Endothelial cell of umbilical vein (primary cell): Measurements from ENCODE around the gene LRRK1. TPM values are rescaled to one million over a fixed set of nuclear protein-coding genes. Genes with fewer than 3 reads are reported as not detected.

ENCODE experiments used
- BruUV-seq: library from RNA; stranded (reverse); fragments of 400-500 nt; replicated peaks from 2 replicates; lab custom pipeline; 2021; lab: Mats Ljungman, UMichigan
- CTCF ChIA-PET: fragments of 300-600, 350-600 bp; sonication (Branson Sonifier 250); formaldehyde crosslinking; loops from one replicate; lab custom pipeline; 2021; ENCODE audit warnings: antibody characterized with exemption, inconsistent platforms; lab: Charles Lee
- POLR2A ChIA-PET: fragments of 300-600, 350-600 bp; sonication (Branson Sonifier 250); formaldehyde crosslinking; loops from one replicate; lab custom pipeline; 2021; ENCODE audit warnings: antibody characterized with exemption, inconsistent platforms; lab: Charles Lee
- DNase-seq: peaks from one replicate; pipeline ENCODE4 v3.0.0-alpha.2; 2011; ENCODE audit warnings: low read depth, low spot score
- FAIRE-seq: peaks from 2 replicates; lab custom pipeline; 2011; peaks lifted over from hg19 to GRCh38; lab: Jason Lieb, UNC
- H2AFZ ChIP-seq: 2 replicates; pipeline ENCODE4 v1.6.0; 2012; ENCODE audit warnings: low read depth, low read length, control low read depth, inconsistent platforms
- H3K27ac ChIP-seq: 2 replicates; pipeline ENCODE4 v1.5.1; 2011; ENCODE audit warnings: low read depth, mild to moderate bottlenecking, control low read depth, low read length, moderate library complexity; ENCODE audit not compliant: insufficient read depth
- H3K27me3 ChIP-seq, 2 experiments: 2 replicates each; pipeline versions ENCODE4 v1.6.0 to v1.6.1; 2011; ENCODE audit warnings: low read length in 2 of 2, mixed read lengths in 1 of 2; ENCODE audit not compliant: control insufficient read depth in 2 of 2, insufficient read depth in 2 of 2
- H3K36me3 ChIP-seq, 2 experiments: 2 replicates in 1 of 2; 3 replicates in 1 of 2; pipeline ENCODE4 v1.5.1; 2011; ENCODE audit warnings: low read length in 2 of 2, mild to moderate bottlenecking in 1 of 2, moderate library complexity in 1 of 2; ENCODE audit not compliant: control insufficient read depth in 2 of 2, insufficient read depth in 2 of 2; ENCODE audit errors: extremely low read depth in 1 of 2
- H3K4me1 ChIP-seq: 3 replicates; pipeline ENCODE4 v1.5.1; 2011; ENCODE audit warnings: mild to moderate bottlenecking, low read length; ENCODE audit not compliant: control insufficient read depth, insufficient read depth; ENCODE audit errors: extremely low read depth
- H3K4me2 ChIP-seq: 2 replicates; pipeline ENCODE4 v1.6.1; 2011; ENCODE audit warnings: low read length, control low read depth, mixed read lengths; ENCODE audit not compliant: insufficient read depth
- H3K4me3 ChIP-seq, 3 experiments: fragments of 200-600 bp in 1 of 3; sonication (generic), shearing (Covaris generic) in 1 of 3; replicated peaks in 1 of 3; 2 replicates each; pipeline ENCODE4 v1.5.1; 2011 to 2016; ENCODE audit warnings: control low read depth in 3 of 3, low read length in 3 of 3, mild to moderate bottlenecking in 2 of 3, inconsistent platforms in 1 of 3, low read depth in 1 of 3, moderate library complexity in 1 of 3; ENCODE audit not compliant: insufficient read depth in 1 of 3
- H3K79me2 ChIP-seq: 2 replicates; pipeline ENCODE4 v1.6.0; 2012; ENCODE audit warnings: low read length, inconsistent platforms; ENCODE audit not compliant: control insufficient read depth, insufficient read depth
- H3K9ac ChIP-seq: replicated peaks from 2 replicates; pipeline ENCODE3; 2011; ENCODE audit warnings: low read length, control low read depth; ENCODE audit not compliant: insufficient read depth; ENCODE audit errors: extremely low read depth
- H3K9me1 ChIP-seq: replicated peaks from 3 replicates; pipeline ENCODE4 v1.6.0; 2011; ENCODE audit warnings: mild to moderate bottlenecking, low read length; ENCODE audit not compliant: control insufficient read depth, insufficient read depth; ENCODE audit errors: extremely low read depth
- H3K9me3 ChIP-seq: replicated peaks from 2 replicates; pipeline ENCODE4 v1.5.1; 2012; ENCODE audit warnings: low read length, inconsistent platforms; ENCODE audit not compliant: control insufficient read depth, insufficient read depth
- H4K20me1 ChIP-seq: replicated peaks from 2 replicates; pipeline ENCODE3; 2011; ENCODE audit warnings: mild to moderate bottlenecking, low read length; ENCODE audit not compliant: control insufficient read depth, insufficient read depth; ENCODE audit errors: extremely low read depth
- EZH2 ChIP-seq: IDR thresholded peaks from 2 replicates; pipeline ENCODE4 v1.6.1; 2012; ENCODE audit warnings: borderline replicate concordance, low read depth, mild to moderate bottlenecking, moderate library complexity, low read length, inconsistent platforms; ENCODE audit not compliant: severe bottlenecking
- FOS ChIP-seq: IDR thresholded peaks from 2 replicates; pipeline ENCODE4 v1.6.1; 2011; ENCODE audit warnings: mild to moderate bottlenecking, low read length, moderate library complexity, borderline replicate concordance; ENCODE audit not compliant: insufficient read depth
- GATA2 ChIP-seq: IDR thresholded peaks from 2 replicates; pipeline ENCODE4 v1.7.0; 2011; ENCODE audit warnings: low read depth, mild to moderate bottlenecking, moderate library complexity, mixed read lengths, low read length; ENCODE audit not compliant: insufficient read length, insufficient read depth
- JUN ChIP-seq: IDR thresholded peaks from 2 replicates; pipeline ENCODE4 v1.6.1; 2011; ENCODE audit warnings: borderline replicate concordance, low read depth; ENCODE audit not compliant: insufficient read length, insufficient read depth
- MAX ChIP-seq: IDR thresholded peaks from 2 replicates; pipeline ENCODE4 v1.6.1; 2011; ENCODE audit not compliant: insufficient read depth, insufficient read length
- MYC ChIP-seq: IDR thresholded peaks from one replicate; pipeline ENCODE4 v1.6.1; 2011; ENCODE audit warnings: mild to moderate bottlenecking, low read depth, low read length
- POLR2A ChIP-seq: IDR thresholded peaks from 2 replicates; pipeline ENCODE4 v1.6.1; 2012; ENCODE audit warnings: low read depth, mild to moderate bottlenecking, control low read depth, low read length
- POLR2AphosphoS5 ChIP-seq: IDR thresholded peaks from 2 replicates; pipeline ENCODE4 v1.6.1; 2012; ENCODE audit warnings: low read depth, mild to moderate bottlenecking, control low read depth, low read length, moderate library complexity; ENCODE audit not compliant: insufficient read depth
- dilution Hi-C: fragments of 300-500 bp; cut with MboI; formaldehyde crosslinking; loops from one replicate; pipeline ENCODE4 v1.15.0; 2019; ENCODE audit warnings: low sequenced_read_pairs; ENCODE audit not compliant: extremely low pct_ligation_motif_present
- intact Hi-C: fragments of 100-400 bp; cut with micrococcal nuclease; formaldehyde crosslinking; loops from one replicate; pipeline ENCODE4 v1.10.0; 2022
- polyA plus RNA-seq, 4 experiments: library from polyadenylated mRNA; depleted of rRNA in 3 of 4; stranded (reverse) in 3 of 4; unstranded in 1 of 4; fragments of >200 nt; gene quantifications; 2 replicates each; pipeline versions ENCODE4 v1.2.1 to v1.2.3, GENCODE V29; 2011 to 2012; ENCODE audit warnings: missing spikeins in 1 of 4
- total RNA-seq: library from RNA; stranded (reverse); gene quantifications from 2 replicates; pipeline ENCODE4 v1.2.3, GENCODE V29; 2021
- TF ChIP-seq, protein P1 (sequence below), 2 donors: IDR thresholded peaks; 1 replicate in 1 of 2; 2 replicates in 1 of 2; pipeline ENCODE4 v1.5.1; 2011; ENCODE audit warnings: low read length in 2 of 2, mild to moderate bottlenecking in 2 of 2, moderate library complexity in 2 of 2, control low read depth in 1 of 2, inconsistent platforms in 1 of 2, low read depth in 1 of 2; ENCODE audit not compliant: insufficient read depth in 1 of 2; ENCODE audit errors: extremely low read depth in 1 of 2

The LRRK1 gene
- total and polyA plus RNA-seq, 2 donors (not counting 3 experiments of a cell fraction or from before 2014, with no cell fraction given), result 11.0 to 22.1 TPM

DNA sequence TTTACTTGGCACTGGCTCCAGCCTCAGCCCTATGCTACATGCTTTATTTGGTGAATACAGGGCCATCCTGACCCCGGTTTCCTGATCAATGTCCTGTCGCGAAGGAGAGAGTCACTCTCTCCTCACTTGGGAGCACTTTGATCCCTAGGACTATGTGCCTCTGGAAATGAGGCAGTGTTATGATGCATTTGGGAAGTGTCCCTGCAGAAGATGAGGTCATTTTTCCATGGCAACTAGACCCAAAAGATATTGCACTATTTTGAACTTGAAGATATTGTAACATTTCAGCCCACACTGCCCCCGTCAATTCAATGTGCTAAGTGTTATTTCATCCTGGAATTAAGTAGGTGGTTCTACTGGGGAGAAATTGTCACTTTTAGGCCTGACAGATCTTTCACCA, 68.0 kb downstream of the LRRK1 start:
- CTCF ChIA-PET, result interaction anchor here (1.7 kb wide), 1 partner anchor 21 kb away, joined by 9 read pairs; no protein-coding TSS in a partner anchor
- BruUV-seq, result no TSS peak
- no peak for DNase-seq
- no peak overlapping the region for H3K9ac ChIP-seq
- no peak overlapping the region for H3K4me3 ChIP-seq
- H3K4me2 ChIP-seq, result no peak overlapping the region
- no peak overlapping the region for H2AFZ ChIP-seq
- intact Hi-C loops, result no loop called here
- no peak for FAIRE-seq
- H3K27me3 ChIP-seq, result no peaks in the 10 kb centered on the region
- no peaks in the 10 kb centered on the region for H3K4me1 ChIP-seq
- H3K27ac ChIP-seq, result no peak overlapping the region
- TF ChIP-seq JUN (peak; percentile 11), EZH2 (no peak)
- H3K79me2 ChIP-seq, result no peaks in the 10 kb centered on the region
- H4K20me1 ChIP-seq, result no peaks in the 10 kb centered on the region
- H3K9me1 ChIP-seq, result no peaks in the 10 kb centered on the region
- no peaks in the 10 kb centered on the region for H3K9me3 ChIP-seq
- POLR2A ChIA-PET, result no interaction called here
- dilution Hi-C loops, result no loop called here
- H3K36me3 ChIP-seq, result peaks cover 0 to 2% of the 10 kb centered on the region in 2 experiments

DNA sequence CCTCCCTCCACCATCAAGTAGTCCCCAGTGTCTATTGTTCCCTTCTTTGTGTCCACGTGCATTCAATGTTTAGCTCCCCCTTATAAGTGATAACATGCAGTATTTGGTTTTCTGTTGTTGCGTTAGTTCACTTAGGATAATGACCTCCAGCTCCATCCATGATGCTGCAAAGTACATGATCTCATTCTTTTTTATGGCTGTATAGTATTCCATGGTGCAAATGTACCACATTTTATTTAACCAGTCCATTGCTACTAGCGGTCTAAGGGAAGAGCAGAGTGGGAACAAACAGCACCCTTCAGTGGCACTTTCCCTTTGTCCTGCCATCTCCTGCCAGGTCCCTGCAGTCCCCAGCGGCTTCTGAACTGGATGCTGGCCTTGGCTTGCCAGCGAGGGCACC, 69.1 kb downstream of the LRRK1 start:
- Histone ChIP-seq H2AFZ (no peak overlapping the region), H3K4me3 (no peak overlapping the region), H3K9me1 (no peaks in the 10 kb centered on the region), H3K79me2 (no peaks in the 10 kb centered on the region), H3K27me3 (no peaks in the 10 kb centered on the region), H4K20me1 (no peaks in the 10 kb centered on the region), H3K9ac (no peak overlapping the region), H3K27ac (no peak overlapping the region), H3K4me1 (no peaks in the 10 kb centered on the region), H3K9me3 (no peaks in the 10 kb centered on the region), H3K4me2 (no peak overlapping the region), H3K36me3 (peaks cover 0 to 2% of the 10 kb centered on the region in 2 experiments)
- FAIRE-seq (no peak), DNase-seq (no peak)
- no TSS peak for BruUV-seq
- intact Hi-C loops (no loop called here), dilution Hi-C loops (no loop called here)
- TF ChIP-seq EZH2, result no peak
- TF ChIP-seq FOS, result no peak
- no peak for TF ChIP-seq MYC
- no peak for TF ChIP-seq POLR2AphosphoS5
- TF ChIP-seq, protein P1, sequence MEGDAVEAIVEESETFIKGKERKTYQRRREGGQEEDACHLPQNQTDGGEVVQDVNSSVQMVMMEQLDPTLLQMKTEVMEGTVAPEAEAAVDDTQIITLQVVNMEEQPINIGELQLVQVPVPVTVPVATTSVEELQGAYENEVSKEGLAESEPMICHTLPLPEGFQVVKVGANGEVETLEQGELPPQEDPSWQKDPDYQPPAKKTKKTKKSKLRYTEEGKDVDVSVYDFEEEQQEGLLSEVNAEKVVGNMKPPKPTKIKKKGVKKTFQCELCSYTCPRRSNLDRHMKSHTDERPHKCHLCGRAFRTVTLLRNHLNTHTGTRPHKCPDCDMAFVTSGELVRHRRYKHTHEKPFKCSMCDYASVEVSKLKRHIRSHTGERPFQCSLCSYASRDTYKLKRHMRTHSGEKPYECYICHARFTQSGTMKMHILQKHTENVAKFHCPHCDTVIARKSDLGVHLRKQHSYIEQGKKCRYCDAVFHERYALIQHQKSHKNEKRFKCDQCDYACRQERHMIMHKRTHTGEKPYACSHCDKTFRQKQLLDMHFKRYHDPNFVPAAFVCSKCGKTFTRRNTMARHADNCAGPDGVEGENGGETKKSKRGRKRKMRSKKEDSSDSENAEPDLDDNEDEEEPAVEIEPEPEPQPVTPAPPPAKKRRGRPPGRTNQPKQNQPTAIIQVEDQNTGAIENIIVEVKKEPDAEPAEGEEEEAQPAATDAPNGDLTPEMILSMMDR (IDR thresholded peaks at IDR 0.05; ENCODE audit: extremely low read depth in 1 of 2, insufficient read depth in 1 of 2, low read depth in 1 of 2, low read length in 2 of 2), result no peak
- no peak for TF ChIP-seq GATA2
- TF ChIP-seq JUN, result no peak
- TF ChIP-seq POLR2A, result no peak
- no peak for TF ChIP-seq MAX
- POLR2A ChIA-PET, result no interaction called here
- CTCF ChIA-PET, result no interaction called here
